HepG2 (cell line): Measurements from ENCODE around the gene KLF6. TPM values are rescaled to one million over a fixed set of nuclear protein-coding genes. Genes with fewer than 3 reads are reported as not detected.

ENCODE experiments used
- BCL3 ChIP-seq: sonication (generic); formaldehyde crosslinking; IDR thresholded peaks from 2 replicates; pipeline ENCODE4 v1.5.1; 2020; ENCODE audit warnings: mild to moderate bottlenecking, missing genetic modification reagents, moderate library complexity
- CEBPG ChIP-seq: IDR thresholded peaks from 2 replicates; pipeline ENCODE4 v1.6.1; 2016
- E2F1 ChIP-seq: sonication (generic); formaldehyde crosslinking; IDR thresholded peaks from 2 replicates; pipeline ENCODE4 v1.5.0; 2020; ENCODE audit warnings: missing genetic modification reagents
- FIP1L1 ChIP-seq: fragments of 200-400 bp; formaldehyde crosslinking; IDR thresholded peaks from 2 replicates; pipeline ENCODE4 v1.6.1; 2018; ENCODE audit warnings: low read depth, mild to moderate bottlenecking, low read length, moderate library complexity, borderline replicate concordance; ENCODE audit not compliant: insufficient read depth
- FOSL2 ChIP-seq: sonication (generic); formaldehyde crosslinking; IDR thresholded peaks from 2 replicates; pipeline ENCODE4 v1.4.0; 2020; ENCODE audit warnings: missing genetic modification reagents
- GPBP1L1 ChIP-seq: sonication (generic); formaldehyde crosslinking; IDR thresholded peaks from 2 replicates; pipeline ENCODE4 v1.5.0; 2020; ENCODE audit warnings: mild to moderate bottlenecking, missing genetic modification reagents
- HOXA5 ChIP-seq: sonication (generic); formaldehyde crosslinking; IDR thresholded peaks from 2 replicates; pipeline ENCODE4 v1.4.0; 2020; ENCODE audit warnings: missing genetic modification reagents
- KDM2A ChIP-seq: sonication (generic); formaldehyde crosslinking; IDR thresholded peaks from 2 replicates; pipeline ENCODE4 v1.4.0; 2020; ENCODE audit warnings: low read depth, missing genetic modification reagents, borderline replicate concordance
- KDM3A ChIP-seq: IDR thresholded peaks from 2 replicates; pipeline ENCODE4 v1.6.1; 2018; ENCODE audit warnings: low read depth, missing compliant biosample characterization
- MIER3 ChIP-seq: IDR thresholded peaks from 2 replicates; pipeline ENCODE4 v1.6.1; 2016; ENCODE audit warnings: missing compliant biosample characterization, borderline replicate concordance
- NCOR1 ChIP-seq: fragments of 200-600 bp; sonication (generic); IDR thresholded peaks from 2 replicates; pipeline ENCODE4 v1.7.0; 2017; ENCODE audit warnings: antibody characterized with exemption, low read length, borderline replicate concordance
- PREB ChIP-seq: sonication (generic); formaldehyde crosslinking; IDR thresholded peaks from 2 replicates; pipeline ENCODE4 v1.4.0; 2020; ENCODE audit warnings: missing genetic modification reagents
- SMARCC2 ChIP-seq: fragments of 450-650 bp; IDR thresholded peaks from 2 replicates; pipeline ENCODE4 v1.6.1; 2017; ENCODE audit warnings: antibody characterized with exemption, mild to moderate bottlenecking
- ZBTB34 ChIP-seq: sonication (generic); formaldehyde crosslinking; IDR thresholded peaks from 2 replicates; pipeline ENCODE4 v1.8.0; 2022; ENCODE audit warnings: mild to moderate bottlenecking, missing genetic modification reagents
- ZBTB39 ChIP-seq: sonication (generic); formaldehyde crosslinking; IDR thresholded peaks from 2 replicates; pipeline ENCODE4 v1.5.0; 2020; ENCODE audit warnings: missing genetic modification reagents
- ZMYM4 ChIP-seq: sonication (generic); formaldehyde crosslinking; IDR thresholded peaks from 2 replicates; pipeline ENCODE4 v1.8.1; 2023; ENCODE audit warnings: mild to moderate bottlenecking, missing genetic modification reagents
- ZNF510 ChIP-seq: sonication (generic); formaldehyde crosslinking; IDR thresholded peaks from 2 replicates; pipeline ENCODE4 v1.4.0; 2020; ENCODE audit warnings: low read depth, mild to moderate bottlenecking, missing genetic modification reagents
- ZNF614 ChIP-seq: IDR thresholded peaks from 2 replicates; pipeline ENCODE4 v1.6.1; 2018; ENCODE audit warnings: missing biosample characterization, missing genetic modification reagents, inconsistent platforms, borderline replicate concordance
- ZNF782 ChIP-seq: sonication (generic); formaldehyde crosslinking; IDR thresholded peaks from 2 replicates; pipeline ENCODE4 v1.4.0; 2020; ENCODE audit warnings: missing genetic modification reagents, mild to moderate bottlenecking, borderline replicate concordance
- ZNF790 ChIP-seq: sonication (generic); formaldehyde crosslinking; IDR thresholded peaks from 2 replicates; pipeline ENCODE4 v1.8.0; 2022; ENCODE audit warnings: missing genetic modification reagents, mild to moderate bottlenecking, borderline replicate concordance
- ZNF878 ChIP-seq: sonication (generic); formaldehyde crosslinking; IDR thresholded peaks from 2 replicates; pipeline ENCODE4 v1.8.1; 2023; ENCODE audit warnings: mild to moderate bottlenecking, missing genetic modification reagents, moderate library complexity
- polyA plus RNA-seq, 8 experiments: library from polyadenylated mRNA; depleted of rRNA in 3 of 8; stranded (reverse) in 7 of 8; unstranded in 1 of 8; fragments of >200 nt; fragmentation: Illumina TruSeq in 4 of 8; extraction: Trizol in 4 of 8; gene quantifications; 2 replicates each; pipeline versions ENCODE4 v1.2.1 to v1.2.3, GENCODE V29; 2011 to 2016; ENCODE audit warnings: low read depth in 4 of 8, missing spikeins in 1 of 8, mixed read lengths in 1 of 8; ENCODE audit not compliant: insufficient read depth in 1 of 8
- total RNA-seq, 5 experiments: library from RNA; depleted of rRNA; stranded (reverse); fragments of >200 nt; fragmentation: Illumina TruSeq; extraction: Trizol; gene quantifications; 2 replicates each; pipeline ENCODE4 v1.2.3, GENCODE V29; 2016; ENCODE audit warnings: low read depth in 1 of 5

Gene KLF6
- total and polyA plus RNA-seq, 2 of the 13 experiments (the other 11 are each of a cell fraction or from before 2014, with no cell fraction given), result 27.0 to 71.9 TPM

GRCh38 chr10:3786295-3787015 is 1.4 kb upstream of the KLF6 start (continued):
- TF ChIP-seq E2F1 (CRISPR knock-in tag) (0 out of 2 replicates have a peak, but pooled peaks have one; percentile 12), SMARCC2 (no peak), ZNF878 (CRISPR knock-in tag) (no peak; the same call in 1 of the 2 replicates), MIER3 (CRISPR knock-in tag) (peak; percentile 75), KDM3A (CRISPR knock-in tag) (peak; percentile 26; the same call in 1 of the 2 replicates), FIP1L1 (peak; percentile 95; the same call in 1 of the 2 replicates), FOSL2 (CRISPR knock-in tag) (peak; percentile 87), KDM2A (CRISPR knock-in tag) (peak; percentile 82), ZNF790 (no peak), ZNF510 (CRISPR knock-in tag) (no peak), ZBTB34 (no peak), PREB (no peak), GPBP1L1 (no peak), ZBTB39 (no peak), BCL3 (CRISPR knock-in tag) (no peak), HOXA5 (CRISPR knock-in tag) (peak; percentile 77), NCOR1 (0 out of 2 replicates have a peak, but pooled peaks have one; percentile 30), ZNF782 (0 out of 2 replicates have a peak, but pooled peaks have one; percentile 35), ZMYM4 (CRISPR knock-in tag) (peak; percentile 80; the same call in 1 of the 2 replicates), CEBPG (CRISPR knock-in tag) (peak; percentile 44; the same call in 1 of the 2 replicates), ZNF614 (CRISPR knock-in tag) (no peak; the same call in 1 of the 2 replicates)
